Endothelial cell (in vitro differentiated cells): ENCODE results near the gene SPTBN4. TPM values are rescaled to one million over a fixed set of nuclear protein-coding genes. Genes with fewer than 3 reads are reported as not detected.
"Not testable (repeated sequence)": the region's sequence is repeated elsewhere in the genome, so short reads cannot be mapped to it uniquely, and the experiment has no call there.

Experiments used
- DNase-seq: peaks from one replicate; pipeline ENCODE4 v3.0.0; 2021; ENCODE audit warnings: low spot score
- H3K27ac Mint-ChIP-seq: one replicate; pipeline ENCODE4 v1.8.0; 2021; ENCODE audit warnings: mixed read lengths, inconsistent platforms; ENCODE audit not compliant: unreplicated experiment
- H3K27me3 Mint-ChIP-seq: one replicate; pipeline ENCODE4 v1.8.0; 2021; ENCODE audit warnings: mild to moderate bottlenecking, moderate library complexity, mixed read lengths, inconsistent platforms; ENCODE audit not compliant: unreplicated experiment
- H3K36me3 Mint-ChIP-seq: one replicate; pipeline ENCODE4 v1.8.0; 2021; ENCODE audit warnings: mild to moderate bottlenecking, low read depth, mixed read lengths, inconsistent platforms; ENCODE audit not compliant: unreplicated experiment
- H3K4me1 Mint-ChIP-seq: one replicate; pipeline ENCODE4 v1.8.0; 2021; ENCODE audit warnings: mild to moderate bottlenecking, mixed read lengths, inconsistent platforms; ENCODE audit not compliant: unreplicated experiment
- H3K4me3 Mint-ChIP-seq: one replicate; pipeline ENCODE4 v1.8.0; 2021; ENCODE audit warnings: mild to moderate bottlenecking, mixed read lengths, inconsistent platforms; ENCODE audit not compliant: unreplicated experiment
- H3K9me3 Mint-ChIP-seq: one replicate; pipeline ENCODE4 v1.8.0; 2021; ENCODE audit warnings: mixed read lengths, inconsistent platforms; ENCODE audit not compliant: unreplicated experiment
- CTCF ChIP-seq: fragments of 200-600 bp; sonication (generic); IDR thresholded peaks from one replicate; pipeline ENCODE4 v1.5.0; 2021; ENCODE audit warnings: antibody characterized with exemption; ENCODE audit not compliant: unreplicated experiment
- total RNA-seq: library from RNA; stranded (reverse); fragmentation: NEBNext Ultra II Directional; extraction: Animal tissue kit (Norgen Biotek cat#: 25700); gene quantifications from one replicate; pipeline ENCODE4 v1.2.1, GENCODE V29; 2021; ENCODE audit not compliant: unreplicated experiment

SPTBN4 gene
- total RNA-seq, 1 donor from 2014 or later, result 0.49 TPM

DNA sequence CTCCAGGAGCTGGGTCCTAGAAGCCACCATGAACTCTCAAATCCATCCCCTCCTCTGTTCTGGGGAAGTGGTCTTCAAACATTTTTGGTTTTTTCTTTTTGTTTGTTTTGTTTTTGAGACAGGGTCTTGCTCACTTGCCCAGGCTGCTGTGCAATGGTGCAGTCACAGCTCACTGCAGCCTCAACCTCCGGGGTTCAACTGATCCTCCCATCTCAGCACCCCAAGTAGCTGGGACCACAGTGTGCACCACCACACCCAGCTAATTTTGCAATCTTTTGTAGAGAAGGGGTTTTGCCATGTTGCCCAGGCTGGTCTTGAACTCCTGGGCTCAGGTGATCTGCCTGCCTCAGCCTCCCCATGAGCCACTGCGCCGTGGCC is 8.2 kb upstream of the SPTBN4 start:
- Mint-ChIP-seq H3K36me3 (no peaks in the 10 kb centered on the region), H3K27ac (no peak overlapping the region), H3K9me3 (no peaks in the 10 kb centered on the region), H3K27me3 (peaks cover 2% of the 10 kb centered on the region), H3K4me1 (no peaks in the 10 kb centered on the region), H3K4me3 (no peak overlapping the region)
- no peak for DNase-seq
- no peak for TF ChIP-seq CTCF

DNA sequence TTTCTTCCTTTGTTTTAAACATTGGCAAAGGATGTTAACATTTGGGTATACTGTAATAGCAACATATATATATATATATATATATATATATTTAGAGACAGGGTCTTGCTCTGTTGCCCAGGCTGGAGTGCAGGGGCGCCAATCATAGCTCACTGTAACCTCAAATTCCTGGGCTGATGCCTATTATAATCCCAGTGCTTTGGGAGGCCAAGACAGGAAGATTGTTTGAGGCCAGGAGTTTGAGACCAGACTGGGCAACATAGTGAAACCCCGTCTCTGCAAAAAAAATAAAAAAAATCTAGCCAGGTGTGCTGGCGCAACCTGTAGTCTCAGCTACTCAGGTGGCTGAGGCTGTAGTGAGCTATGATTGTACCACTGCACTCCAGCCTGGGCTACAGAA is 6.6 kb upstream of the SPTBN4 start:
- Mint-ChIP-seq H3K9me3 (no peaks in the 10 kb centered on the region), H3K36me3 (no peaks in the 10 kb centered on the region), H3K4me3 (no peak overlapping the region), H3K27me3 (peaks cover 2% of the 10 kb centered on the region), H3K27ac (no peak overlapping the region), H3K4me1 (no peaks in the 10 kb centered on the region)
- TF ChIP-seq CTCF, result no peak
- no peak for DNase-seq

- DNase-seq, result no peak
- Mint-ChIP-seq H3K4me3 (no peak overlapping the region), H3K27ac (no peak overlapping the region), H3K4me1 (peaks cover 10% of the 10 kb centered on the region), H3K27me3 (peaks cover 6% of the 10 kb centered on the region), H3K9me3 (no peaks in the 10 kb centered on the region), H3K36me3 (peaks cover 4% of the 10 kb centered on the region)
- no peak for TF ChIP-seq CTCF
These were observed 5.1 kb upstream of the SPTBN4 start for GRCh38 chr19:40461669-40462221.

- H3K27ac Mint-ChIP-seq, H3K36me3 Mint-ChIP-seq, H3K9me3 Mint-ChIP-seq, DNase-seq, H3K4me1 Mint-ChIP-seq, H3K4me3 Mint-ChIP-seq: not testable (repeated sequence)
- peaks cover 14% of the 10 kb centered on the region for H3K27me3 Mint-ChIP-seq
These were observed 3.2 kb upstream of the SPTBN4 start for GRCh38 chr19:40463587-40464037.

DNA sequence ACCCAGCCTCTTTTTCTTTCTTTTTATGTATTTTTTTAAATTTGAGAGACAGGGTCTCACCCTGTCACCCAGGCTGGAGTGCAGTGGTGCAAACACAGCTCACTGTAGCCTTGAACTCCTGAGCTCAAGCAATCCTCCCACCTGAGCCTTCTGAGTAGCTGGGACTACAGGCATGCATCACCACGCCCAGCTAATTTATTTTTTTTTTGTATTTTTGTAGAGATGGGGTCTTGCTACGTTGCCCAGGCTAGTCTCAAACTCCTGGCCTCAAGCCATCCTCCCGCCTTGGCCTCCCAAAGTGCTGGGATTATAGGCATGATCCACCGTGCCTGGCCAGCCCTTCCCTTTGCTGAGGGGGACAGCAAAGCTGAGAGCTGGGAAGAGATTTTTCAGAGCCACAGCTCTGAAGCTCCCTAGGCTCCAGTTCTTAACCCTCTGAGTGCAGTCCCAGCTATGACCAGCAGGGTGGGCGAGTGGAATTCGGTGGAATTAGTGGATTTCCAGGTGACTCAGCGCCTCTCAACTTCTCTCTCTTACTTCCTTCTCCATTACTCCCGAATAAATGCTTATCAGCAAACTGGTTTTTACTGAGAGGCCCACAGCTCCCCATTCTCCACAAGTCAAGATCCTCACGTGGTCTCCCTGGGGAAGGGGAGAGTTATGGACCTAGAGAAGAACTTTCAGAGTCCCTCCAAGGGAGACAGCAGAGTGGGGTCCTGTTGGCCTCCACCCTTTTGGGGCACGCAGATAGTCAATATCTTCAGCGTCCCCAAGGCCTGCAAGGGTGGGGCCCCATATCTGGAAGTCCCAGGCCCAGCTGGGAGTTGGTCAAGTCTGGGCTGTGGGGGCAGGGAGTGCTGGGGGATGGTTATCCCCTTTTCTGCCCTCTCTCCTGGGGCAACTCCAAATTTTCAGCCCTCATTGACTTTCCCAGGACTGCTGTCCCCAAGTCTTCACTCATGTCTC is 2.5 kb upstream of the SPTBN4 start:
- peak; percentile 86 for DNase-seq
- H3K27me3 Mint-ChIP-seq, result peaks cover 14% of the 10 kb centered on the region
- H3K4me3 Mint-ChIP-seq, result peak overlapping the region; percentile 81
- peak; percentile 88 for TF ChIP-seq CTCF
- peaks cover 10% of the 10 kb centered on the region for H3K4me1 Mint-ChIP-seq
- no peaks in the 10 kb centered on the region for H3K9me3 Mint-ChIP-seq
- no peak overlapping the region for H3K27ac Mint-ChIP-seq
- H3K36me3 Mint-ChIP-seq, result peaks cover 4% of the 10 kb centered on the region
